ENCODE measurements around the gene FBXO22.
"Not testable (repeated sequence)": the region's sequence is repeated elsewhere in the genome, so short reads cannot be mapped to it uniquely, and the experiment has no call there.

Gene FBXO22

GRCh38 chr15:75981149-75981815 is 77.6 kb downstream of the FBXO22 start:
- H3K4me3 ChIP-seq (ENCODE audit: low read depth, low read length): no peak overlapping the region
- no peak for DNase-seq (ENCODE audit: low read depth)
- no peak for TF ChIP-seq MYC (IDR thresholded peaks at IDR 0.05; ENCODE audit: low read depth, low read length)
- no peak for TF ChIP-seq CTCF (IDR thresholded peaks at IDR 0.05; ENCODE audit: low read depth, low read length)
- no peak for TF ChIP-seq POLR2A (IDR thresholded peaks at IDR 0.05; ENCODE audit: extremely low read depth, insufficient read length)
- no peak for TF ChIP-seq MAX (IDR thresholded peaks at IDR 0.05; ENCODE audit: low read depth, low read length)

- TF ChIP-seq MYC (IDR thresholded peaks at IDR 0.05; ENCODE audit: low read depth, low read length) (no peak), MAX (IDR thresholded peaks at IDR 0.05; ENCODE audit: low read depth, low read length) (no peak), CTCF (IDR thresholded peaks at IDR 0.05; ENCODE audit: low read depth, low read length) (no peak), POLR2A (IDR thresholded peaks at IDR 0.05; ENCODE audit: extremely low read depth, insufficient read length) (no peak)
- no peak for DNase-seq (ENCODE audit: low read depth)
- no peak overlapping the region for H3K4me3 ChIP-seq (ENCODE audit: low read depth, low read length)
These were observed 78.8 kb downstream of the FBXO22 start for GRCh38 chr15:75982468-75982867.

GRCh38 chr15:75984706-75985105 is 81.0 kb downstream of the FBXO22 start:
- DNase-seq (ENCODE audit: low read depth); H3K4me3 ChIP-seq (ENCODE audit: low read depth, low read length): not testable (repeated sequence)

- no peak overlapping the region for H3K4me3 ChIP-seq (ENCODE audit: low read depth, low read length)
- no peak for DNase-seq (ENCODE audit: low read depth)
- TF ChIP-seq MAX (IDR thresholded peaks at IDR 0.05; ENCODE audit: low read depth, low read length) (no peak), CTCF (IDR thresholded peaks at IDR 0.05; ENCODE audit: low read depth, low read length) (no peak), MYC (IDR thresholded peaks at IDR 0.05; ENCODE audit: low read depth, low read length) (no peak)
These were observed 82.3 kb downstream of the FBXO22 start for GRCh38 chr15:75985971-75986370.

- DNase-seq (ENCODE audit: low read depth): no peak
- no peak for TF ChIP-seq POLR2A (IDR thresholded peaks at IDR 0.05; ENCODE audit: extremely low read depth, insufficient read length)
- TF ChIP-seq CTCF (IDR thresholded peaks at IDR 0.05; ENCODE audit: low read depth, low read length): no peak
- TF ChIP-seq MAX (IDR thresholded peaks at IDR 0.05; ENCODE audit: low read depth, low read length): no peak
- TF ChIP-seq MYC (IDR thresholded peaks at IDR 0.05; ENCODE audit: low read depth, low read length): no peak
- no peak overlapping the region for H3K4me3 ChIP-seq (ENCODE audit: low read depth, low read length)
These were observed 85.4 kb downstream of the FBXO22 start for GRCh38 chr15:75989045-75989444.

GRCh38 chr15:75989875-75990274 is 86.2 kb downstream of the FBXO22 start:
- DNase-seq (ENCODE audit: low read depth): no peak
- no peak overlapping the region for H3K4me3 ChIP-seq (ENCODE audit: low read depth, low read length)

More at GRCh38 chr15:75989875-75990274, 86.2 kb downstream of the FBXO22 start:
- TF ChIP-seq MAX (IDR thresholded peaks at IDR 0.05; ENCODE audit: low read depth, low read length) (no peak), MYC (IDR thresholded peaks at IDR 0.05; ENCODE audit: low read depth, low read length) (no peak), CTCF (IDR thresholded peaks at IDR 0.05; ENCODE audit: low read depth, low read length) (no peak), POLR2A (IDR thresholded peaks at IDR 0.05; ENCODE audit: extremely low read depth, insufficient read length) (no peak)

Data from NB4 (cell line).